Spleen (tissue), 11 donors: ENCODE measurements around the gene CERKL. TPM values are rescaled to one million over a fixed set of nuclear protein-coding genes. Genes with fewer than 3 reads are reported as not detected.

Experiments
- DNase-seq: peaks from one replicate; pipeline ENCODE4 v3.0.0-alpha.2; 2020
- H3K27ac ChIP-seq, 8 donors: fragments of 200-600 bp; sonication (generic) in 7 of 8; 1 replicate in 4 of 8; 2 replicates in 4 of 8; pipeline versions ENCODE4 v1.5.0 to v1.8.0; 2016 to 2021; ENCODE audit warnings: inconsistent platforms in 4 of 8, mild to moderate bottlenecking in 4 of 8, moderate library complexity in 1 of 8
- H3K27me3 ChIP-seq, 7 donors: fragments of 200-600 bp; sonication (generic) in 6 of 7; replicated peaks in 1 of 7; 1 replicate in 4 of 7; 2 replicates in 3 of 7; pipeline versions ENCODE4 v1.5.0 to v1.8.0; 2016 to 2021; ENCODE audit warnings: inconsistent platforms in 3 of 7, mild to moderate bottlenecking in 1 of 7
- H3K36me3 ChIP-seq, 6 donors: fragments of 200-600 bp; sonication (generic) in 5 of 6; 1 replicate in 4 of 6; 2 replicates in 2 of 6; pipeline versions ENCODE4 v1.5.0 to v1.8.0; 2016 to 2021; ENCODE audit warnings: inconsistent platforms in 2 of 6
- H3K4me1 ChIP-seq, 6 donors: fragments of 200-600 bp; sonication (generic) in 5 of 6; 1 replicate in 3 of 6; 2 replicates in 3 of 6; pipeline versions ENCODE4 v1.5.0 to v1.8.0; 2016 to 2021; ENCODE audit warnings: inconsistent platforms in 3 of 6
- H3K4me3 ChIP-seq, 8 donors: fragments of 200-600 bp; sonication (generic) in 7 of 8; 1 replicate in 4 of 8; 2 replicates in 4 of 8; pipeline versions ENCODE4 v1.5.0 to v1.8.0; 2016 to 2021; ENCODE audit warnings: inconsistent platforms in 4 of 8, mild to moderate bottlenecking in 4 of 8, moderate library complexity in 2 of 8
- H3K9me3 ChIP-seq, 8 donors: fragments of 200-600 bp; sonication (generic) in 7 of 8; 1 replicate in 4 of 8; 2 replicates in 4 of 8; pipeline versions ENCODE4 v1.5.0 to v1.8.0; 2016 to 2021; ENCODE audit warnings: inconsistent platforms in 4 of 8
- POLR2A ChIP-seq, 3 donors: fragments of 450-650 bp; IDR thresholded peaks; one replicate each; pipeline ENCODE4 v1.5.1; 2017; ENCODE audit warnings: antibody characterized with exemption in 3 of 3, mild to moderate bottlenecking in 1 of 3
- POLR2AphosphoS5 ChIP-seq, 3 donors: sonication (generic); formaldehyde crosslinking; IDR thresholded peaks; one replicate each; pipeline ENCODE4 v1.5.1; 2017; ENCODE audit warnings: antibody characterized with exemption in 3 of 3
- WGBS, 5 donors: extraction: QIAGEN DNeasy Blood & Tissue Kit in 3 of 5; methylation state at CpG; one replicate each; pipeline versions ENCODE4 v1.1.5 to v1.1.7; 2013 to 2018; 5-methylcytosine and 5-hydroxymethylcytosine counted together
- intact Hi-C: fragments of 100-400 bp; cut with DNase I; formaldehyde crosslinking; loops from one replicate; pipeline ENCODE4 v1.15.0; 2023; ENCODE audit warnings: low total_unique reads
- polyA plus RNA-seq, 3 donors: library from polyadenylated mRNA; stranded (reverse); fragments of 200-250 nt; gene quantifications; one replicate each; pipeline ENCODE4 v1.2.1, GENCODE V29; 2013
- total RNA-seq, 7 donors: library from RNA; depleted of rRNA in 3 of 7; stranded (reverse); fragments of >200 nt in 3 of 7; fragmentation: NEBNext Ultra II Directional in 4 of 7; extraction: Animal tissue kit (Norgen Biotek cat#: 25700) in 4 of 7; gene quantifications; one replicate each; pipeline versions ENCODE4 v1.1.0 to v1.2.1, GENCODE V29; 2016 to 2021
- TF ChIP-seq, protein P1 (sequence below), 11 experiments: fragments of 200-600 bp in 7 of 11; fragments of 450-650 bp in 4 of 11; sonication (generic) in 4 of 11; IDR thresholded peaks in 8 of 11; conservative IDR thresholded peaks in 3 of 11; 1 replicate in 7 of 11; 2 replicates in 4 of 11; pipeline versions ENCODE4 v1.4.0 to v1.8.0; 2016 to 2021; ENCODE audit warnings: antibody characterized with exemption in 11 of 11, inconsistent platforms in 4 of 11, mild to moderate bottlenecking in 1 of 11
- donor health status: healthy with polysubstance abuse.
- donor health status: DM: no; HTN: no; CAD: no; lungs with moderate emphysema.
- donor health status: DM: no; HTN: no; CAD: no.
- donor health status: Bipolar disorder and iron deficiency.
- donor health status: healthy.
- donor health status: DM: no; HTN: no; CAD: no.
- donor health status: DM: yes; HTN: yes; CAD: no.

CERKL gene
- total and polyA plus RNA-seq, 10 donors: 0.27 to 2.3 (median 0.85) TPM

DNA sequence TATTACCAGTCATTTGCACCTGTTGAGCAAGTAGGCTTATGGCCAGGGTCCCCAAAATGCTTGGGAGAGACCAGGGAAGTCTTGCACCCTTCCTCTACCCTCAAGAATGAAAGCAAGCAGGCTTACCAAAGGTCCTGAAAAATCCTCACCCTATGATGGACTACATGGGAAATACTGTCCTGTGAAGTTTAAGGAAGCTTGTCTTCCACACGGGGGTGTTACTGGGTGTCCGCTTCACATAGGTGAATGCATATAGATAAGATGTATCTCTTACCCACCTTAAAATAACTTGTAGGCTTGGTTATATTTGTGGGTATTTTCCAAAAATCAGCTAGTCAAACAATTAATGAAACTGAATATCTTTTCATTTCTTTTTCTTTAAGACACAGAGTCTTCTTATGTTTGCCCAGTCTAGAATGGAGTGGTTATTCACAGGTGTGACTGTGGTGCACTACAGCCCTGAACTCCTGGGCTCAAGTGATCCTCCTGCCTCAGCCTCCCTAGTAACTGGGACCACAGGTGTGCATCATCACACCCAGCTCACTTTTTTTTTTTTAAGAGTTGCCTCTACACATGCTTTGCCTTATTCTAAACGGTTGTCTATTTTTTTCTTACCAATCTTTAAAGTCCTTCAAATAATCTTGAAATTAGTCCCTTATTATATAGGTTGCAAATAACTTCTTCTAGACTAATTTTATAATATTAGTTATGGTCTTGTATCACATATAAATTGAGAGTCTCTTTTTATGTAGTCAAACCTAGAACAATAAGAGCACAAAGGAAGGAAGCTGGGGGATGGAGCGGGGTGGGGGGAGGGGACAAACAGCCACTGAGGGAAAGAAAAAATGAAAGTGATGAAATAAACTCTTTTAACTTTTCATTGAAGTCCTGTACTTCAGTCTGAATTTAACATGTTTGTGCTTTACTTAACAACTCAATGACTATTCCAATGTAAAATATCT lies 49.0 kb downstream of the CERKL start:
- H3K36me3 ChIP-seq: no peaks in the 10 kb centered on the region
- TF ChIP-seq POLR2A (IDR thresholded peaks at IDR 0.05): no peak
- TF ChIP-seq POLR2AphosphoS5 (IDR thresholded peaks at IDR 0.05): no peak
- TF ChIP-seq, protein P1, sequence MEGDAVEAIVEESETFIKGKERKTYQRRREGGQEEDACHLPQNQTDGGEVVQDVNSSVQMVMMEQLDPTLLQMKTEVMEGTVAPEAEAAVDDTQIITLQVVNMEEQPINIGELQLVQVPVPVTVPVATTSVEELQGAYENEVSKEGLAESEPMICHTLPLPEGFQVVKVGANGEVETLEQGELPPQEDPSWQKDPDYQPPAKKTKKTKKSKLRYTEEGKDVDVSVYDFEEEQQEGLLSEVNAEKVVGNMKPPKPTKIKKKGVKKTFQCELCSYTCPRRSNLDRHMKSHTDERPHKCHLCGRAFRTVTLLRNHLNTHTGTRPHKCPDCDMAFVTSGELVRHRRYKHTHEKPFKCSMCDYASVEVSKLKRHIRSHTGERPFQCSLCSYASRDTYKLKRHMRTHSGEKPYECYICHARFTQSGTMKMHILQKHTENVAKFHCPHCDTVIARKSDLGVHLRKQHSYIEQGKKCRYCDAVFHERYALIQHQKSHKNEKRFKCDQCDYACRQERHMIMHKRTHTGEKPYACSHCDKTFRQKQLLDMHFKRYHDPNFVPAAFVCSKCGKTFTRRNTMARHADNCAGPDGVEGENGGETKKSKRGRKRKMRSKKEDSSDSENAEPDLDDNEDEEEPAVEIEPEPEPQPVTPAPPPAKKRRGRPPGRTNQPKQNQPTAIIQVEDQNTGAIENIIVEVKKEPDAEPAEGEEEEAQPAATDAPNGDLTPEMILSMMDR (IDR thresholded peaks at IDR 0.05 in 8 of 11, conservative IDR thresholded peaks at IDR 0.05 in 3 of 11): no peak
- no peak for DNase-seq

DNA sequence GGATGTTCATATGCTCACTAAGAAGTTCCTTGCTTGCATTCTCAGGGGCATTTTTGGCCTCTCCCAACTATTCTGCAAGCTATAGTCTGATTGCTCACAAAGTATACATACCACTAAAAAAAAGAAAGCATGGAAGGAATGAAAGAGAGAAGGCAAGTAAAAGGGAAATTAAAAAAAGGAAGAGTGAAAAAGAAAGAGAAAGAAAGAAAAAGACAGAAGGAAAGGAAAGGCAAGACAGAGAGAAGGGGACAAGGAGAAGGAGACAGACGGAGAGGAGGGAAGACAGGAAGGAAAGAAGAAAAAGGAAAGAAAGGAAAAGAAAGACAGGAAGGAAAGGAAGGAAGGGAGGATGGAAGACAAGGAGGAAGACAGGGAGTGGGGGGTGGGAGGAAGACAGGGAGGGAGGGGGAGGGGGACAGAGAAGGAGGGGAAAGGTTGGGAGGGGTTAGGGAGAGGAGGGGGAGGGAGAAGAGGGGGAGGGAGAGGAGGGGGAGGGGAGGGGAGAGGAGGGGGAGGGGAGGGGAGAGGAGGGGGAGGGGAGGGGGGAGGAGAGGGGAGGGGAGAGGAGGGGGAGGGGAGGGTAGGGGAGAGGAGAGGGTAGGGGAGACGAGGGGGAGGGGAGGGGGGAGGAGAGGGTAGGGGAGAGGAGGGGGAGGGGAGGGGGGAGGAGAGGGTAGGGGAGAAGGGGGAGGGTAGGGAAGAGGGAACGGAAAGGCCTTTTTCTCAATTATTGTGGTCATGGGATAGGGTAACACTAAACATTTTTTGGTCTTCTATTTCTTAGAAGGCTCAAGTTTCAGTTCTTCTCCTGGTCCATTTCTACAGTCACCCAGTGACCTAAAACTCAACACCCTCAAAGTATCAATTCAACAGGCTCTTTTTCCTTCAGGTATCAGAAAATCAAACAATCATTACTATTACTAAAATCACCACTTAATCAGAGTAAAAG lies 50.7 kb downstream of the CERKL start:
- Histone ChIP-seq H3K4me3 (no peak overlapping the region), H3K27ac (no peak overlapping the region), H3K27me3 (no peaks in the 10 kb centered on the region), H3K9me3 (peaks cover 0 to 14% (median 4%) of the 10 kb centered on the region in 8 donors), H3K36me3 (no peaks in the 10 kb centered on the region), H3K4me1 (peaks cover 0 to 9% (median 0%) of the 10 kb centered on the region in 6 donors)
- TF ChIP-seq, protein P1 (IDR thresholded peaks at IDR 0.05 in 8 of 11, conservative IDR thresholded peaks at IDR 0.05 in 3 of 11): no peak
- no peak for TF ChIP-seq POLR2AphosphoS5 (IDR thresholded peaks at IDR 0.05)
- TF ChIP-seq POLR2A (IDR thresholded peaks at IDR 0.05): no peak
- intact Hi-C loops: no loop called here
- 61 to 74% (median 72%) methylated on average over 2 to 3 of the region's 3 CpGs for WGBS, 5 donors
- DNase-seq: no peak

More for the DNA sequence above, 49.0 kb downstream of the CERKL start:
- Histone ChIP-seq H3K4me3 (no peak overlapping the region), H3K4me1 (peaks cover 0 to 9% (median 0%) of the 10 kb centered on the region in 6 donors), H3K9me3 (peaks cover 0 to 14% (median 4%) of the 10 kb centered on the region in 8 donors), H3K27me3 (no peaks in the 10 kb centered on the region), H3K27ac (no peak overlapping the region)
- 63 to 67% (median 65%) methylated on average over 4 of the region's 4 CpGs for WGBS, 5 donors
- intact Hi-C loops: no loop called here

DNA sequence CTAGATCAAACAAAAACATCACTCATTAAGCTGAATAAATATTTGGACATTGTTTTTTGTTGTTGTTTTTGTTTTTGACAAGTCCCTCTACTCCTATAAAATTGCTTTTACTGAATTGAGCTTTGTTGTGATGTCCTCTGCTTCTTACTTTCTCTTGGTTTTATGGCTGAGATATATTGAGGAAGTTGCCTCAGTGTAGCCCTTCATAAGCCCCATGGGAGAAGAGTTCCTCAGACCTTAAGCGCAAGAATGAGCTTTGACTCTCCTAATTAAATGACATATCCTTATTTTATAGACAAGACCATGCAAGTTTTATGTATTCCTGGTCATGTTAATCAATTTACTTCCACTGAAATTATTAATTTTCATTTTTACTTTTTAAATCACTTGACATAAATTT lies 54.9 kb downstream of the CERKL start:
- Histone ChIP-seq H3K4me3 (no peak overlapping the region), H3K4me1 (no peaks in the 10 kb centered on the region), H3K27ac (no peak overlapping the region), H3K36me3 (no peaks in the 10 kb centered on the region), H3K9me3 (peaks cover 0 to 14% (median 4%) of the 10 kb centered on the region in 8 donors), H3K27me3 (no peaks in the 10 kb centered on the region)
- intact Hi-C loops: no loop called here
- WGBS, 5 donors: 67 to 85% (median 84%) methylated on average over 1 of the region's 1 CpG
- DNase-seq: no peak
- TF ChIP-seq POLR2A (IDR thresholded peaks at IDR 0.05): no peak
- TF ChIP-seq, protein P1 (IDR thresholded peaks at IDR 0.05 in 8 of 11, conservative IDR thresholded peaks at IDR 0.05 in 3 of 11): no peak
- TF ChIP-seq POLR2AphosphoS5 (IDR thresholded peaks at IDR 0.05): no peak
